Ishikawa (cell line): ENCODE data around the gene CPVL.

ENCODE experiments used
- CEBPB ChIP-seq: IDR thresholded peaks from 2 replicates; pipeline ENCODE4 v1.6.1; 2012
- CREB1 ChIP-seq: IDR thresholded peaks from 2 replicates; pipeline ENCODE4 v1.6.1; 2012; ENCODE audit warnings: low read depth
- EP300 ChIP-seq: IDR thresholded peaks from 2 replicates; pipeline ENCODE4 v1.6.1; 2012; ENCODE audit warnings: borderline replicate concordance
- FOXM1 ChIP-seq: IDR thresholded peaks from 2 replicates; pipeline ENCODE4 v1.6.1; 2012; ENCODE audit warnings: low read depth, borderline replicate concordance
- NFIC ChIP-seq: IDR thresholded peaks from 2 replicates; pipeline ENCODE4 v1.6.1; 2012
- RAD21 ChIP-seq: IDR thresholded peaks from 2 replicates; pipeline ENCODE4 v1.6.1; 2012; ENCODE audit warnings: low read depth
- TAF1 ChIP-seq: IDR thresholded peaks from 2 replicates; pipeline ENCODE4 v1.6.1; 2012; ENCODE audit warnings: low read depth, mild to moderate bottlenecking
- TF ChIP-seq, protein P1 (sequence below): IDR thresholded peaks from 2 replicates; pipeline ENCODE4 v1.6.1; 2012

DNA sequence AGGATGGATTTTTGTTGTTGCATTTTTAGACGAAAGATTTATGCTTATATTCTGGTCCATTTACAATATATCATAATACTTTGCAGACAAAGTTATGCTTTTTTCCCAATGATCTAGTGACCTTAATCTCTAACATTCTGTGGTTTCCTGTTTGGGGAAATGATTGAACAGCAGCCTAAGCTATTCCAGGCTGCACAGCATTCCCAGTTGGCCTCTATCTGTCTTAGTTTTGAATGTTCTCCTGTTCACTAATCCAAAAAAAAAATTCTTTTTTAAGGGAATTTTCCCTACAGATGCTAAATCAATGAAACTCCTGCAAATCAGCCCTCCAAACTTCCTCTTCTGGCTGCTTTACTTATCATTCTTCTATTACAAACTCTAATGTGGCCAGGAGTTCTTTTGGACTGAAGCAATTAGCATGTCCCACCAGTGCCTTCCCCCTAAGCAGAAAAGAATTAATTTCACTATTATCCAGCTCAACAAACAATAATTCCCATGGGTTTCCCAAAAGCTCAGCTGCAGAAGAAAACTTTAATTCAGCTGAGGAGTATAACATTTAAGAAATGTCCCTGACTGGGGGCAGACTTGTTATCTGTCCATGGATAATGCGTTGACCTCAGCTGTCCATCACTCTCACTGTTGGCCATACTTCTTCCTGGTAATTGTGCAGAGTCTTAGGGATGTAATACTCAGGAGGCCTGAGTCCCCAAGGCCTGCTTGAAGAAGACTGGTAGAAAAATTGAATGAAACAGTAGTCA, 106.3 kb downstream of the CPVL start:
- no peak for TF ChIP-seq EP300
- TF ChIP-seq NFIC = no peak
- no peak for TF ChIP-seq FOXM1
- no peak for TF ChIP-seq CEBPB
- no peak for TF ChIP-seq RAD21
- TF ChIP-seq, protein P1, sequence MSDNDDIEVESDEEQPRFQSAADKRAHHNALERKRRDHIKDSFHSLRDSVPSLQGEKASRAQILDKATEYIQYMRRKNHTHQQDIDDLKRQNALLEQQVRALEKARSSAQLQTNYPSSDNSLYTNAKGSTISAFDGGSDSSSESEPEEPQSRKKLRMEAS = no peak
- TF ChIP-seq CREB1 = no peak
- no peak for TF ChIP-seq TAF1
